C4-2B (cell line): ENCODE results near the gene GPC2.

Source experiments
- CTCF ChIP-seq: fragments of 450-650 bp; conservative IDR thresholded peaks from 2 replicates; pipeline ENCODE4 v1.5.1; 2017; ENCODE audit warnings: mild to moderate bottlenecking
- ZFX ChIP-seq: fragments of 450-650 bp; IDR thresholded peaks from 2 replicates; pipeline ENCODE4 v1.6.1; 2017

- TF ChIP-seq CTCF (peak; percentile 49), ZFX (no peak)
Observed at GRCh38 chr7:100190048-100190711, 13.0 kb upstream of the GPC2 start.
